Measurements from ENCODE around the gene EXOC6B.
"Not testable (repeated sequence)": the region's sequence is repeated elsewhere in the genome, so short reads cannot be mapped to it uniquely, and the experiment has no call there.

EXOC6B gene

GRCh38 chr2:72543497-72544216 is 282.2 kb downstream of the EXOC6B start:
- Histone ChIP-seq H2AFZ (ENCODE audit: low read length) (no peak overlapping the region), H3K4me2 (ENCODE audit: low read depth, low read length, poor library complexity, severe bottlenecking) (peak overlapping the region; percentile 8)

GRCh38 chr2:72539071-72539552 is 286.7 kb downstream of the EXOC6B start:
- no peak overlapping the region for H3K4me2 ChIP-seq (ENCODE audit: low read depth, low read length, poor library complexity, severe bottlenecking)
- no peaks in the 10 kb centered on the region for H3K9me2 ChIP-seq (replicated peaks; ENCODE audit: low read depth, low read length)
- no peaks in the 10 kb centered on the region for H3K79me2 ChIP-seq (ENCODE audit: insufficient read depth, low read length)
- peaks cover 16% of the 10 kb centered on the region for H3K4me1 ChIP-seq (ENCODE audit: insufficient read depth, low read length, poor library complexity, severe bottlenecking)
- H3K36me3 ChIP-seq (ENCODE audit: insufficient read depth, low read length) = no peaks in the 10 kb centered on the region
- H3F3A ChIP-seq (ENCODE audit: low read depth) = no peaks in the 10 kb centered on the region
- no peaks in the 10 kb centered on the region for H3K27me3 ChIP-seq (ENCODE audit: insufficient read depth, low read length, poor library complexity, severe bottlenecking)
- TF ChIP-seq EZH2phosphoT487 (IDR thresholded peaks at IDR 0.05; ENCODE audit: borderline replicate concordance) = no peak
- TF ChIP-seq CTCF (conservative IDR thresholded peaks at IDR 0.05; ENCODE audit: low read length) = no peak
- no peaks in the 10 kb centered on the region for H3K9me3 ChIP-seq (ENCODE audit: insufficient read depth, low read depth, low read length)
- no peak overlapping the region for H3K9ac ChIP-seq (ENCODE audit: low read depth, low read length, poor library complexity, severe bottlenecking)
- no peak overlapping the region for H3K4me3 ChIP-seq (ENCODE audit: low read length, poor library complexity, severe bottlenecking)
- no peak overlapping the region for H2AFZ ChIP-seq (ENCODE audit: low read length)
- H4K20me1 ChIP-seq (ENCODE audit: insufficient read depth, low read length, poor library complexity, severe bottlenecking) = no peaks in the 10 kb centered on the region

More at GRCh38 chr2:72543497-72544216, 282.2 kb downstream of the EXOC6B start:
- H3K79me2 ChIP-seq (ENCODE audit: insufficient read depth, low read length) = no peaks in the 10 kb centered on the region
- no peak for TF ChIP-seq CTCF (conservative IDR thresholded peaks at IDR 0.05; ENCODE audit: low read length)
- TF ChIP-seq EZH2phosphoT487 (IDR thresholded peaks at IDR 0.05; ENCODE audit: borderline replicate concordance) = no peak
- H3K9me2 ChIP-seq (replicated peaks; ENCODE audit: low read depth, low read length) = no peaks in the 10 kb centered on the region
- H3K27me3 ChIP-seq (ENCODE audit: insufficient read depth, low read length, poor library complexity, severe bottlenecking) = no peaks in the 10 kb centered on the region
- no peak overlapping the region for H3K4me3 ChIP-seq (ENCODE audit: low read length, poor library complexity, severe bottlenecking)
- H3K9me3 ChIP-seq (ENCODE audit: insufficient read depth, low read depth, low read length) = no peaks in the 10 kb centered on the region
- no peak overlapping the region for H3K9ac ChIP-seq (ENCODE audit: low read depth, low read length, poor library complexity, severe bottlenecking)
- no peaks in the 10 kb centered on the region for H3K36me3 ChIP-seq (ENCODE audit: insufficient read depth, low read length)
- H3K4me1 ChIP-seq (ENCODE audit: insufficient read depth, low read length, poor library complexity, severe bottlenecking) = peaks cover 16% of the 10 kb centered on the region
- H4K20me1 ChIP-seq (ENCODE audit: insufficient read depth, low read length, poor library complexity, severe bottlenecking) = no peaks in the 10 kb centered on the region
- H3F3A ChIP-seq (ENCODE audit: low read depth) = no peaks in the 10 kb centered on the region

GRCh38 chr2:72538486-72538885 is 287.3 kb downstream of the EXOC6B start:
- H3F3A ChIP-seq (ENCODE audit: low read depth) = no peaks in the 10 kb centered on the region
- H4K20me1 ChIP-seq (ENCODE audit: insufficient read depth, low read length, poor library complexity, severe bottlenecking) = no peaks in the 10 kb centered on the region
- H3K4me1 ChIP-seq (ENCODE audit: insufficient read depth, low read length, poor library complexity, severe bottlenecking) = peaks cover 14% of the 10 kb centered on the region
- no peak overlapping the region for H2AFZ ChIP-seq (ENCODE audit: low read length)
- TF ChIP-seq CTCF (conservative IDR thresholded peaks at IDR 0.05; ENCODE audit: low read length) (no peak), EZH2phosphoT487 (IDR thresholded peaks at IDR 0.05; ENCODE audit: borderline replicate concordance) (no peak)
- no peaks in the 10 kb centered on the region for H3K9me2 ChIP-seq (replicated peaks; ENCODE audit: low read depth, low read length)
- H3K4me3 ChIP-seq (ENCODE audit: low read length, poor library complexity, severe bottlenecking) = no peak overlapping the region
- no peaks in the 10 kb centered on the region for H3K27me3 ChIP-seq (ENCODE audit: insufficient read depth, low read length, poor library complexity, severe bottlenecking)
- no peaks in the 10 kb centered on the region for H3K9me3 ChIP-seq (ENCODE audit: insufficient read depth, low read depth, low read length)
- H3K9ac ChIP-seq (ENCODE audit: low read depth, low read length, poor library complexity, severe bottlenecking) = no peak overlapping the region
- no peaks in the 10 kb centered on the region for H3K36me3 ChIP-seq (ENCODE audit: insufficient read depth, low read length)
- no peaks in the 10 kb centered on the region for H3K79me2 ChIP-seq (ENCODE audit: insufficient read depth, low read length)
- no peak overlapping the region for H3K4me2 ChIP-seq (ENCODE audit: low read depth, low read length, poor library complexity, severe bottlenecking)

- H3K9me3 ChIP-seq (ENCODE audit: insufficient read depth, low read depth, low read length); H3K4me2 ChIP-seq (ENCODE audit: low read depth, low read length, poor library complexity, severe bottlenecking); H3K4me1 ChIP-seq (ENCODE audit: insufficient read depth, low read length, poor library complexity, severe bottlenecking): not testable (repeated sequence)
Observed at GRCh38 chr2:72535586-72535985, 290.2 kb downstream of the EXOC6B start.

More at GRCh38 chr2:72535586-72535985, 290.2 kb downstream of the EXOC6B start:
- H3K79me2 ChIP-seq (ENCODE audit: insufficient read depth, low read length); H3K4me3 ChIP-seq (ENCODE audit: low read length, poor library complexity, severe bottlenecking); H3K36me3 ChIP-seq (ENCODE audit: insufficient read depth, low read length); H3K9ac ChIP-seq (ENCODE audit: low read depth, low read length, poor library complexity, severe bottlenecking); H3K27me3 ChIP-seq (ENCODE audit: insufficient read depth, low read length, poor library complexity, severe bottlenecking); H4K20me1 ChIP-seq (ENCODE audit: insufficient read depth, low read length, poor library complexity, severe bottlenecking); H3K9me2 ChIP-seq (replicated peaks; ENCODE audit: low read depth, low read length); H3F3A ChIP-seq (ENCODE audit: low read depth); H2AFZ ChIP-seq (ENCODE audit: low read length): not testable (repeated sequence)
